WTC11 (cell line): ENCODE results near the gene C9orf153. TPM values are rescaled to one million over a fixed set of nuclear protein-coding genes. Genes with fewer than 3 reads are reported as not detected.

Experiments
- ATAC-seq: fragments of 200-7000 bp; cut with Tn5 transposase; 2 replicates; pipeline ENCODE4 v1.10.0; 2021; ENCODE audit warnings: mild to moderate bottlenecking, moderate library complexity
- CTCF ChIA-PET: fragments of 300-600 bp; sonication (Branson Sonifier 250); formaldehyde crosslinking; loops from one replicate; lab custom pipeline; 2021; ENCODE audit warnings: antibody characterized with exemption; lab: Charles Lee
- POLR2A ChIA-PET: fragments of 350-600 bp; sonication (Branson Sonifier 250); formaldehyde crosslinking; loops from one replicate; lab custom pipeline; 2021; ENCODE audit warnings: antibody characterized with exemption; lab: Charles Lee
- DNase-seq: peaks from one replicate; pipeline ENCODE4 v3.0.0; 2021; ENCODE audit warnings: low spot score
- H3K27ac Mint-ChIP-seq: 2 replicates; pipeline ENCODE4 v1.8.0; 2021; ENCODE audit warnings: mixed read lengths
- H3K27me3 Mint-ChIP-seq: 2 replicates; pipeline ENCODE4 v1.8.0; 2021; ENCODE audit warnings: low read depth, mild to moderate bottlenecking, moderate library complexity, mixed read lengths
- H3K36me3 Mint-ChIP-seq: 2 replicates; pipeline ENCODE4 v1.8.0; 2021; ENCODE audit warnings: mixed read lengths
- H3K4me1 Mint-ChIP-seq: 2 replicates; pipeline ENCODE4 v1.8.0; 2022; ENCODE audit warnings: mixed read lengths
- H3K4me3 Mint-ChIP-seq: 2 replicates; pipeline ENCODE4 v1.8.0; 2021; ENCODE audit warnings: mild to moderate bottlenecking, moderate library complexity, mixed read lengths
- H3K9me3 Mint-ChIP-seq: 2 replicates; pipeline ENCODE4 v1.8.0; 2021; ENCODE audit warnings: mixed read lengths
- FOXK1 ChIP-seq: sonication (generic); formaldehyde crosslinking; IDR thresholded peaks from 2 replicates; pipeline ENCODE4 v1.8.0; 2022; ENCODE audit warnings: mild to moderate bottlenecking, moderate library complexity, missing genetic modification reagents
- GTF2I ChIP-seq: fragments of 250-450 bp; sonication (Bioruptor Pico); conservative IDR thresholded peaks from 2 replicates; pipeline ENCODE4 v1.4.0; 2021; ENCODE audit warnings: mild to moderate bottlenecking
- JUN ChIP-seq: sonication (generic); formaldehyde crosslinking; IDR thresholded peaks from 2 replicates; pipeline ENCODE4 v1.8.0; 2023; ENCODE audit warnings: mild to moderate bottlenecking, missing genetic modification reagents
- OVOL2 ChIP-seq: fragments of 250-450 bp; sonication (Bioruptor Pico); IDR thresholded peaks from 2 replicates; pipeline ENCODE4 v1.9.0; 2021; ENCODE audit warnings: mild to moderate bottlenecking, borderline replicate concordance
- SMAD3 ChIP-seq: sonication (generic); formaldehyde crosslinking; IDR thresholded peaks from 2 replicates; pipeline ENCODE4 v1.8.0; 2022; ENCODE audit warnings: missing genetic modification reagents, mild to moderate bottlenecking, borderline replicate concordance
- SOX15 ChIP-seq: fragments of 250-450 bp; sonication (Bioruptor Pico); IDR thresholded peaks from 2 replicates; pipeline ENCODE4 v1.9.0; 2021; ENCODE audit warnings: mild to moderate bottlenecking
- TCF7 ChIP-seq: sonication (generic); formaldehyde crosslinking; IDR thresholded peaks from 2 replicates; pipeline ENCODE4 v1.8.0; 2022; ENCODE audit warnings: mild to moderate bottlenecking, low read depth, missing genetic modification reagents, moderate library complexity
- TEAD4 ChIP-seq: sonication (generic); formaldehyde crosslinking; IDR thresholded peaks from 2 replicates; pipeline ENCODE4 v1.8.0; 2022; ENCODE audit warnings: mild to moderate bottlenecking, missing genetic modification reagents
- TP53 ChIP-seq: sonication (generic); formaldehyde crosslinking; IDR thresholded peaks from 2 replicates; pipeline ENCODE4 v1.8.1; 2023; ENCODE audit warnings: mild to moderate bottlenecking, missing genetic modification reagents
- ZNF232 ChIP-seq: sonication (generic); formaldehyde crosslinking; IDR thresholded peaks from 2 replicates; pipeline ENCODE4 v1.8.0; 2022; ENCODE audit warnings: mild to moderate bottlenecking, missing genetic modification reagents
- ZNF423 ChIP-seq: fragments of 250-450 bp; sonication (Bioruptor Pico); IDR thresholded peaks from 2 replicates; pipeline ENCODE4 v2.1.2; 2022; ENCODE audit warnings: mild to moderate bottlenecking, moderate library complexity
- ZNF671 ChIP-seq: fragments of 250-450 bp; sonication (Bioruptor Pico); IDR thresholded peaks from 2 replicates; pipeline ENCODE4 v1.8.0; 2021; ENCODE audit warnings: mild to moderate bottlenecking
- total RNA-seq: library from RNA; stranded (reverse); gene quantifications from 3 replicates; pipeline ENCODE4 v1.2.3, GENCODE V29; 2021
- TF ChIP-seq, protein P1 (sequence below): sonication (generic); formaldehyde crosslinking; IDR thresholded peaks from 2 replicates; pipeline ENCODE4 v1.8.1; 2022; ENCODE audit warnings: mild to moderate bottlenecking, moderate library complexity, missing genetic modification reagents
- TF ChIP-seq, protein P2 (sequence below): sonication (generic); formaldehyde crosslinking; conservative IDR thresholded peaks from 2 replicates; pipeline ENCODE4 v1.8.1; 2023; ENCODE audit warnings: mild to moderate bottlenecking, low read depth, missing genetic modification reagents, moderate library complexity
- TF ChIP-seq, protein P3 (sequence below): sonication (generic); formaldehyde crosslinking; IDR thresholded peaks from 2 replicates; pipeline ENCODE4 v1.8.1; 2023; ENCODE audit warnings: mild to moderate bottlenecking, missing genetic modification reagents, borderline replicate concordance
- TF ChIP-seq, protein P4 (sequence below): sonication (generic); formaldehyde crosslinking; IDR thresholded peaks from 2 replicates; pipeline ENCODE4 v1.8.1; 2023; ENCODE audit warnings: mild to moderate bottlenecking, missing genetic modification reagents
- TF ChIP-seq, protein P5 (sequence below): sonication (generic); formaldehyde crosslinking; IDR thresholded peaks from 2 replicates; pipeline ENCODE4 v1.8.1; 2023; ENCODE audit warnings: mild to moderate bottlenecking, missing genetic modification reagents, moderate library complexity
- TF ChIP-seq, protein P6 (sequence below): sonication (generic); formaldehyde crosslinking; IDR thresholded peaks from 2 replicates; pipeline ENCODE4 v1.8.1; 2022; ENCODE audit warnings: low read depth, mild to moderate bottlenecking, moderate library complexity, missing genetic modification reagents, borderline replicate concordance
- TF ChIP-seq, protein P7 (sequence below): sonication (generic); formaldehyde crosslinking; IDR thresholded peaks from 2 replicates; pipeline ENCODE4 v1.8.1; 2022; ENCODE audit warnings: low read depth, missing genetic modification reagents, borderline replicate concordance
- TF ChIP-seq, protein P8 (sequence below): fragments of 250-450 bp; sonication (Bioruptor Pico); IDR thresholded peaks from 2 replicates; pipeline ENCODE4 v2.1.2; 2022; ENCODE audit warnings: mild to moderate bottlenecking, moderate library complexity

C9orf153 gene
- total RNA-seq, 1 experiment from 2014 or later: not detected

DNA sequence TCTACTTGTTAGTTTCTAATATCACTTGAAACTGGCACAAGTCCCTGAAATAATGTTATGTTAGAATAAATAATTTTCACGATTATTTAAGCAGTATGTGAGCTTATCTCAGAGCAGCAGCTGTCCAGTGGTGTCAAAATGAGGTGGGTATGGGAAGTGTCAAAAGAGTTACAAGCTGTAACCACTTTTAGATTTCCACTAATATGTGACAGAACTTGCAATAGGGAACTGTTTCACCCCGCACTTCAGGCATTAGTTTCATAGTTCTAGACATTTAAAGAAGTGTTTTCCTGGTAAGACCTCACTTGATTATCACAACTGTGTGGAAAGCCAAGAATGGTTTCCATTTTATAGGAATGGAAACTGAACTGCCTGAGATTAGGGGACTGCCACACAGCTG lies 25.8 kb upstream of the C9orf153 start:
- no peak for DNase-seq
- TF ChIP-seq, protein P1, sequence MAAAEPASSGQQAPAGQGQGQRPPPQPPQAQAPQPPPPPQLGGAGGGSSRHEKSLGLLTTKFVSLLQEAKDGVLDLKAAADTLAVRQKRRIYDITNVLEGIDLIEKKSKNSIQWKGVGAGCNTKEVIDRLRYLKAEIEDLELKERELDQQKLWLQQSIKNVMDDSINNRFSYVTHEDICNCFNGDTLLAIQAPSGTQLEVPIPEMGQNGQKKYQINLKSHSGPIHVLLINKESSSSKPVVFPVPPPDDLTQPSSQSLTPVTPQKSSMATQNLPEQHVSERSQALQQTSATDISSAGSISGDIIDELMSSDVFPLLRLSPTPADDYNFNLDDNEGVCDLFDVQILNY (CRISPR knock-in tag): no peak
- TF ChIP-seq ZNF232 (CRISPR knock-in tag) (no peak), JUN (CRISPR knock-in tag) (no peak)
- TF ChIP-seq, all 79 proteins: peak for 0
- ChIA-PET POLR2A (no interaction called here), CTCF (no interaction called here)
- Mint-ChIP-seq H3K9me3 (no peaks in the 10 kb centered on the region), H3K27ac (0 out of 2 replicates have a peak overlapping the region, but pooled peaks have one; percentile 13), H3K4me3 (no peak overlapping the region), H3K27me3 (peaks cover 9% of the 10 kb centered on the region), H3K4me1 (peaks cover 57% of the 10 kb centered on the region), H3K36me3 (no peaks in the 10 kb centered on the region)
- ATAC-seq: no peak

DNA sequence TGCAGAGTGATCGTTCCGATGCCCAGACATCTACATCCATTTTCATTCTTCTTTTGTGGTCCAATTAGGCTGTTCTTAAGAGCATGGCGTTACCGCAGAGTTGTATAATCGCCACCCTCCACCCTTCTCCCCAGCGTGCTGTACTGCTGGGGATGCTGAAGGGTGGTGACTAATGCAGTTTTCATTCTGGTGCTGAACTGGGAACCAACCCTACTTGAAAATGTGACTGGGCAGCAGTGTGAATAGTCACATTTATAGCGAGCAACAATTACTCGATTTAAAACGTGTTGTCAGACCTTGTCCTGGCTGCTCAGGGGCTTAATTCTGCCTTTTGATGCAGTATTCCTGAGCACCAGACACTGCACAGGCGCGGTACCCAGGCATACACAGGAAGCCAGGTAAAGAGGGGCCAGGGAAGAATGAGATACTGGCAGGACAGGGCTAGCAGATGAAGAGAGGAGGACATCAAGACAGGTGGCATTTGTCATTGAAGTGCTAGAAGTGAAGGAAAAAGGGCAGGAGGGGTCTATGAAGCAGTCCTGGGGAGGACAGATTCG lies 23.6 kb upstream of the C9orf153 start:
- ATAC-seq (peak; percentile 11), DNase-seq (no peak)
- H3K27me3 Mint-ChIP-seq: peaks cover 9% of the 10 kb centered on the region
- peak overlapping the region; percentile 97 for H3K27ac Mint-ChIP-seq
- H3K9me3 Mint-ChIP-seq: no peaks in the 10 kb centered on the region
- CTCF ChIA-PET: interaction anchor here (0.8 to 1.5 kb wide), 3 partner anchors 81 to 239 kb away, joined by 4 to 5 read pairs (median 4); no protein-coding TSS in a partner anchor
- H3K4me1 Mint-ChIP-seq: peaks cover 50% of the 10 kb centered on the region
- POLR2A ChIA-PET: interaction anchor here (0.7 to 1.0 kb wide), 6 partner anchors 12 to 211 kb away, joined by 3 to 5 read pairs (median 4); no protein-coding TSS in a partner anchor
- peak overlapping the region; percentile 87 for H3K4me3 Mint-ChIP-seq
- H3K36me3 Mint-ChIP-seq: peaks cover 12% of the 10 kb centered on the region
- no peak for TF ChIP-seq ZNF671
- TF ChIP-seq, protein P2, sequence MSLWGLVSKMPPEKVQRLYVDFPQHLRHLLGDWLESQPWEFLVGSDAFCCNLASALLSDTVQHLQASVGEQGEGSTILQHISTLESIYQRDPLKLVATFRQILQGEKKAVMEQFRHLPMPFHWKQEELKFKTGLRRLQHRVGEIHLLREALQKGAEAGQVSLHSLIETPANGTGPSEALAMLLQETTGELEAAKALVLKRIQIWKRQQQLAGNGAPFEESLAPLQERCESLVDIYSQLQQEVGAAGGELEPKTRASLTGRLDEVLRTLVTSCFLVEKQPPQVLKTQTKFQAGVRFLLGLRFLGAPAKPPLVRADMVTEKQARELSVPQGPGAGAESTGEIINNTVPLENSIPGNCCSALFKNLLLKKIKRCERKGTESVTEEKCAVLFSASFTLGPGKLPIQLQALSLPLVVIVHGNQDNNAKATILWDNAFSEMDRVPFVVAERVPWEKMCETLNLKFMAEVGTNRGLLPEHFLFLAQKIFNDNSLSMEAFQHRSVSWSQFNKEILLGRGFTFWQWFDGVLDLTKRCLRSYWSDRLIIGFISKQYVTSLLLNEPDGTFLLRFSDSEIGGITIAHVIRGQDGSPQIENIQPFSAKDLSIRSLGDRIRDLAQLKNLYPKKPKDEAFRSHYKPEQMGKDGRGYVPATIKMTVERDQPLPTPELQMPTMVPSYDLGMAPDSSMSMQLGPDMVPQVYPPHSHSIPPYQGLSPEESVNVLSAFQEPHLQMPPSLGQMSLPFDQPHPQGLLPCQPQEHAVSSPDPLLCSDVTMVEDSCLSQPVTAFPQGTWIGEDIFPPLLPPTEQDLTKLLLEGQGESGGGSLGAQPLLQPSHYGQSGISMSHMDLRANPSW (CRISPR knock-in tag): no peak
- TF ChIP-seq, protein P3, sequence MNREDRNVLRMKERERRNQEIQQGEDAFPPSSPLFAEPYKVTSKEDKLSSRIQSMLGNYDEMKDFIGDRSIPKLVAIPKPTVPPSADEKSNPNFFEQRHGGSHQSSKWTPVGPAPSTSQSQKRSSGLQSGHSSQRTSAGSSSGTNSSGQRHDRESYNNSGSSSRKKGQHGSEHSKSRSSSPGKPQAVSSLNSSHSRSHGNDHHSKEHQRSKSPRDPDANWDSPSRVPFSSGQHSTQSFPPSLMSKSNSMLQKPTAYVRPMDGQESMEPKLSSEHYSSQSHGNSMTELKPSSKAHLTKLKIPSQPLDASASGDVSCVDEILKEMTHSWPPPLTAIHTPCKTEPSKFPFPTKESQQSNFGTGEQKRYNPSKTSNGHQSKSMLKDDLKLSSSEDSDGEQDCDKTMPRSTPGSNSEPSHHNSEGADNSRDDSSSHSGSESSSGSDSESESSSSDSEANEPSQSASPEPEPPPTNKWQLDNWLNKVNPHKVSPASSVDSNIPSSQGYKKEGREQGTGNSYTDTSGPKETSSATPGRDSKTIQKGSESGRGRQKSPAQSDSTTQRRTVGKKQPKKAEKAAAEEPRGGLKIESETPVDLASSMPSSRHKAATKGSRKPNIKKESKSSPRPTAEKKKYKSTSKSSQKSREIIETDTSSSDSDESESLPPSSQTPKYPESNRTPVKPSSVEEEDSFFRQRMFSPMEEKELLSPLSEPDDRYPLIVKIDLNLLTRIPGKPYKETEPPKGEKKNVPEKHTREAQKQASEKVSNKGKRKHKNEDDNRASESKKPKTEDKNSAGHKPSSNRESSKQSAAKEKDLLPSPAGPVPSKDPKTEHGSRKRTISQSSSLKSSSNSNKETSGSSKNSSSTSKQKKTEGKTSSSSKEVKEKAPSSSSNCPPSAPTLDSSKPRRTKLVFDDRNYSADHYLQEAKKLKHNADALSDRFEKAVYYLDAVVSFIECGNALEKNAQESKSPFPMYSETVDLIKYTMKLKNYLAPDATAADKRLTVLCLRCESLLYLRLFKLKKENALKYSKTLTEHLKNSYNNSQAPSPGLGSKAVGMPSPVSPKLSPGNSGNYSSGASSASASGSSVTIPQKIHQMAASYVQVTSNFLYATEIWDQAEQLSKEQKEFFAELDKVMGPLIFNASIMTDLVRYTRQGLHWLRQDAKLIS: no peak
- no peak for TF ChIP-seq TCF7 (CRISPR knock-in tag)
- TF ChIP-seq, protein P4, sequence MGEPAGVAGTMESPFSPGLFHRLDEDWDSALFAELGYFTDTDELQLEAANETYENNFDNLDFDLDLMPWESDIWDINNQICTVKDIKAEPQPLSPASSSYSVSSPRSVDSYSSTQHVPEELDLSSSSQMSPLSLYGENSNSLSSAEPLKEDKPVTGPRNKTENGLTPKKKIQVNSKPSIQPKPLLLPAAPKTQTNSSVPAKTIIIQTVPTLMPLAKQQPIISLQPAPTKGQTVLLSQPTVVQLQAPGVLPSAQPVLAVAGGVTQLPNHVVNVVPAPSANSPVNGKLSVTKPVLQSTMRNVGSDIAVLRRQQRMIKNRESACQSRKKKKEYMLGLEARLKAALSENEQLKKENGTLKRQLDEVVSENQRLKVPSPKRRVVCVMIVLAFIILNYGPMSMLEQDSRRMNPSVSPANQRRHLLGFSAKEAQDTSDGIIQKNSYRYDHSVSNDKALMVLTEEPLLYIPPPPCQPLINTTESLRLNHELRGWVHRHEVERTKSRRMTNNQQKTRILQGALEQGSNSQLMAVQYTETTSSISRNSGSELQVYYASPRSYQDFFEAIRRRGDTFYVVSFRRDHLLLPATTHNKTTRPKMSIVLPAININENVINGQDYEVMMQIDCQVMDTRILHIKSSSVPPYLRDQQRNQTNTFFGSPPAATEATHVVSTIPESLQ (CRISPR knock-in tag): no peak
- TF ChIP-seq ZNF423 (CRISPR knock-in tag): no peak
- no peak for TF ChIP-seq GTF2I (CRISPR knock-in tag)
- no peak for TF ChIP-seq SMAD3 (CRISPR knock-in tag)
- TF ChIP-seq TEAD4: no peak
- no peak for TF ChIP-seq JUN (CRISPR knock-in tag)
- TF ChIP-seq, protein P5, sequence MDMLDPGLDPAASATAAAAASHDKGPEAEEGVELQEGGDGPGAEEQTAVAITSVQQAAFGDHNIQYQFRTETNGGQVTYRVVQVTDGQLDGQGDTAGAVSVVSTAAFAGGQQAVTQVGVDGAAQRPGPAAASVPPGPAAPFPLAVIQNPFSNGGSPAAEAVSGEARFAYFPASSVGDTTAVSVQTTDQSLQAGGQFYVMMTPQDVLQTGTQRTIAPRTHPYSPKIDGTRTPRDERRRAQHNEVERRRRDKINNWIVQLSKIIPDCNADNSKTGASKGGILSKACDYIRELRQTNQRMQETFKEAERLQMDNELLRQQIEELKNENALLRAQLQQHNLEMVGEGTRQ: no peak
- TF ChIP-seq, protein P6, sequence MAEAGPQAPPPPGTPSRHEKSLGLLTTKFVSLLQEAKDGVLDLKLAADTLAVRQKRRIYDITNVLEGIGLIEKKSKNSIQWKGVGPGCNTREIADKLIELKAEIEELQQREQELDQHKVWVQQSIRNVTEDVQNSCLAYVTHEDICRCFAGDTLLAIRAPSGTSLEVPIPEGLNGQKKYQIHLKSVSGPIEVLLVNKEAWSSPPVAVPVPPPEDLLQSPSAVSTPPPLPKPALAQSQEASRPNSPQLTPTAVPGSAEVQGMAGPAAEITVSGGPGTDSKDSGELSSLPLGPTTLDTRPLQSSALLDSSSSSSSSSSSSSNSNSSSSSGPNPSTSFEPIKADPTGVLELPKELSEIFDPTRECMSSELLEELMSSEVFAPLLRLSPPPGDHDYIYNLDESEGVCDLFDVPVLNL (CRISPR knock-in tag): no peak
- no peak for TF ChIP-seq SOX15 (CRISPR knock-in tag)
- TF ChIP-seq OVOL2 (CRISPR knock-in tag): no peak
- no peak for TF ChIP-seq TP53 (CRISPR knock-in tag)
- TF ChIP-seq, protein P7, sequence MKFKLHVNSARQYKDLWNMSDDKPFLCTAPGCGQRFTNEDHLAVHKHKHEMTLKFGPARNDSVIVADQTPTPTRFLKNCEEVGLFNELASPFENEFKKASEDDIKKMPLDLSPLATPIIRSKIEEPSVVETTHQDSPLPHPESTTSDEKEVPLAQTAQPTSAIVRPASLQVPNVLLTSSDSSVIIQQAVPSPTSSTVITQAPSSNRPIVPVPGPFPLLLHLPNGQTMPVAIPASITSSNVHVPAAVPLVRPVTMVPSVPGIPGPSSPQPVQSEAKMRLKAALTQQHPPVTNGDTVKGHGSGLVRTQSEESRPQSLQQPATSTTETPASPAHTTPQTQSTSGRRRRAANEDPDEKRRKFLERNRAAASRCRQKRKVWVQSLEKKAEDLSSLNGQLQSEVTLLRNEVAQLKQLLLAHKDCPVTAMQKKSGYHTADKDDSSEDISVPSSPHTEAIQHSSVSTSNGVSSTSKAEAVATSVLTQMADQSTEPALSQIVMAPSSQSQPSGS (CRISPR knock-in tag): no peak
- TF ChIP-seq, protein P8, sequence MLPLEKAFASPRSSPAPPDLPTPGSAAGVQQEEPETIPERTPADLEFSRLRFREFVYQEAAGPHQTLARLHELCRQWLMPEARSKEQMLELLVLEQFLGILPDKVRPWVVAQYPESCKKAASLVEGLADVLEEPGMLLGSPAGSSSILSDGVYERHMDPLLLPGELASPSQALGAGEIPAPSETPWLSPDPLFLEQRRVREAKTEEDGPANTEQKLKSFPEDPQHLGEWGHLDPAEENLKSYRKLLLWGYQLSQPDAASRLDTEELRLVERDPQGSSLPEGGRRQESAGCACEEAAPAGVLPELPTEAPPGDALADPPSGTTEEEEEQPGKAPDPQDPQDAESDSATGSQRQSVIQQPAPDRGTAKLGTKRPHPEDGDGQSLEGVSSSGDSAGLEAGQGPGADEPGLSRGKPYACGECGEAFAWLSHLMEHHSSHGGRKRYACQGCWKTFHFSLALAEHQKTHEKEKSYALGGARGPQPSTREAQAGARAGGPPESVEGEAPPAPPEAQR (CRISPR knock-in tag): no peak
- no peak for TF ChIP-seq FOXK1 (CRISPR knock-in tag)
